ENCODE data around the gene NAPG.
"Not testable (repeated sequence)": the region's sequence is repeated elsewhere in the genome, so short reads cannot be mapped to it uniquely, and the experiment has no call there.

The NAPG gene

GRCh38 chr18:10579079-10579867 lies 53.4 kb downstream of the NAPG start:
- DNase-seq (ENCODE audit: low read depth), result no peak

DNA sequence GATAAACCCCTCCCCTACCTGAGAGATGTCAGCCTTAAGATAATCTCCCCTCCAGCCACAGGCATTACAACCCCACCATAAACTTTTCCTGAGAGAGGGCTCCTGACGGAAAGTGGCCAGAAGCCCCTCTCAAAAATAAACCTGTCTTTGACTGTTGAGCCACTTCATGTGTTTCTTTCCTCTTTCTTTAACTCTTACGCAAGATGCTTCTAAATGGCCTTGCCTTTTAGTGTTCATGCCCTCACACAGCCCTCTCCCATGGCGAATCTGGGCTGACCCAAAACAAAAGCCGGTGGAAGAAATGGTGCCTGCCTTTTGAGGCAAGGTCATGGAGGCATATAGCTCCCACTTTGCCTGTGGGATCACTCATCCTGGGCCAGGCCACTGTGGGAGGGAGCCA lies 54.4 kb downstream of the NAPG start:
- DNase-seq (ENCODE audit: low read depth), result no peak

DNA sequence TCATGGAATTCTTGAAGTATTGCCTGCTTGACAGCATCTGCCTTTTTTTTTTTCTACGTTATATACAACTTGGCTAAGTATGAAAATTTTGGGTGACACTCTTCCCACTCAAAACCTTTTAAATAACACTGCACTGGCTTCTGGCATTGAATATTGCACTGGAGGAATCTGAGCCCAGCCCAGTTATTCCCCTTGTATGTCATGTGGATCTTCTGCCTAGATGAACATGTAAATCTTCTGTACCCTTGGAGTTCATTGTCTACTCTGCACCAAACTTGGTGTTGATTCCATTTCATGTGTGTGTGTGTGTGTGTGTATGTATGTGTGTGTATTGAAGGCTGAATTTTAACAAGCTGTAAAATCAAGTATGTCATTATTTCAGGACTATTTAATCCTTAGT lies 59.4 kb downstream of the NAPG start:
- DNase-seq (ENCODE audit: low read depth), result no peak

GRCh38 chr18:10588975-10589374 lies 63.1 kb downstream of the NAPG start:
- no peak for DNase-seq (ENCODE audit: low read depth)

DNA sequence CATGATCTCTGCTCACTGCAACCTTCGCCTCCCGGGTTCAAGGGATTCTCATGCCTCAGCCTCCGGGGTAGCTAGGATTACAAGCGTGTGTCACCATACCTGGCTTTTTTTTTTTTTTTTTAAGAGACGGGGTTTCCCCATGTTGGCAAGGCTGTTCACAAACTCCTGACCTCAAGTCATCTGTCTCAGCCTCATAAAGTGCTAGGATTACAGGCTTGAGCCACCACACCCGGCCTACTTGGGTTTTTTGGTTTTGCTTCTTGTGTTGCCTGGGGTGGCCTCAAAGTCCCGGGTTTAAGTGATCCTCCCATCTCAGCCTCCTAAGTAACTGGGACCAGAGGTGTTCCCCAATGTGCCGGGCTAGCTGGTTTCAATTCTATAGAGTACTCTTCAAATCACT lies 64.6 kb downstream of the NAPG start:
- DNase-seq (ENCODE audit: low read depth), result no peak

GRCh38 chr18:10591896-10592295 lies 66.1 kb downstream of the NAPG start:
- no peak for DNase-seq (ENCODE audit: low read depth)

DNA sequence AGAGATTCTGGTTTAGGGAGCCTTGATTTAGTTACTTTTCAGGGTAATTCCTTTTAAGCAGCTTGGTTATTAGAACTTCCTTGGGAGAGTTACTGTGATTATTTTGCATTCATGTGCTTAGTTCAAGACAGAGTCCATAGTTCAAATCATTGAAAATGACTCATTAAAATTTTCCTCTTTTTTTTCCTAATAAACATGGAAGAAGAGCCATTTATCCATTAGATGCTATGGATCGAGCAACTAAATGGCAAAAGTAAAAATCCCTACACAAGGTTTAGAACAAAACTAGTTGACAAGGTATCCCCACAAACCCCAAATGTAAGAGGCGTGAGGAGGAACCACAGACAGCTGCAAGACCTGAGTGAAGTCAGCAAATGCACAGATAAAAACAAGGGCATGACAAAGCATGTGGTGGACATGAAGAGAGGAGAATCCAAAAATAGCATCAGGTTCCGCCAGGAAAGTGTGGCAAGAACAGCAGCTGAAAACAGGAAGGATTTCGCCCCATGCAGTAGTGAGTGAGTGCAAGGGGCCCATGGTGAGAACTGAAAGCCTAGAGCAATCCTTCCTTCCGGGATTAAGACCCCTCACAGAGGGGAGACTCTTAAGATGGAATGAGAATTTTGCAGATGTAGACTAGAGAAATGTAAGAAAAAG lies 67.7 kb downstream of the NAPG start:
- DNase-seq (ENCODE audit: low read depth), result not testable (repeated sequence)

- DNase-seq (ENCODE audit: low read depth), result not testable (repeated sequence)
Observed at GRCh38 chr18:10595917-10596316, 70.1 kb downstream of the NAPG start.

GRCh38 chr18:10597695-10598094 lies 71.9 kb downstream of the NAPG start:
- not testable (repeated sequence) for DNase-seq (ENCODE audit: low read depth)

GRCh38 chr18:10600701-10601100 lies 74.9 kb downstream of the NAPG start:
- DNase-seq (ENCODE audit: low read depth), result not testable (repeated sequence)
